Measurements from ENCODE around the gene DNMT1. TPM values are rescaled to one million over a fixed set of nuclear protein-coding genes. Genes with fewer than 3 reads are reported as not detected.

Gene DNMT1
- total RNA-seq, 1 experiment from 2014 or later: 133 TPM

DNA sequence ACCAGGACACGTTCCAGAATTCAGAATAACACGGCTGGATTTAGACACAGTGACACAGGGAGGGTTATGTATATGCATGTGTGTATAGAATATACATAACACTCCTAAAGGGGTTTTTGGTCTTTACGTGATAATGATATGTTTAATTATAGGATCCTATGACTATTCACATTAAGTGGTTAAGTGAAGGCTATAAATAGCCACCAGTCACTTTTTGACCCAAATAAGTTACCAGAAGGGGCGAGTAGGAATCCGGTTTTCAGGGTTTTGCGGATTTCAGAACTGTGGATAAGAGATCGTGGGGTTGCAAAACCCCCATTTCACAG lies 99.2 kb downstream of the DNMT1 start:
- TF ChIP-seq, protein P1, sequence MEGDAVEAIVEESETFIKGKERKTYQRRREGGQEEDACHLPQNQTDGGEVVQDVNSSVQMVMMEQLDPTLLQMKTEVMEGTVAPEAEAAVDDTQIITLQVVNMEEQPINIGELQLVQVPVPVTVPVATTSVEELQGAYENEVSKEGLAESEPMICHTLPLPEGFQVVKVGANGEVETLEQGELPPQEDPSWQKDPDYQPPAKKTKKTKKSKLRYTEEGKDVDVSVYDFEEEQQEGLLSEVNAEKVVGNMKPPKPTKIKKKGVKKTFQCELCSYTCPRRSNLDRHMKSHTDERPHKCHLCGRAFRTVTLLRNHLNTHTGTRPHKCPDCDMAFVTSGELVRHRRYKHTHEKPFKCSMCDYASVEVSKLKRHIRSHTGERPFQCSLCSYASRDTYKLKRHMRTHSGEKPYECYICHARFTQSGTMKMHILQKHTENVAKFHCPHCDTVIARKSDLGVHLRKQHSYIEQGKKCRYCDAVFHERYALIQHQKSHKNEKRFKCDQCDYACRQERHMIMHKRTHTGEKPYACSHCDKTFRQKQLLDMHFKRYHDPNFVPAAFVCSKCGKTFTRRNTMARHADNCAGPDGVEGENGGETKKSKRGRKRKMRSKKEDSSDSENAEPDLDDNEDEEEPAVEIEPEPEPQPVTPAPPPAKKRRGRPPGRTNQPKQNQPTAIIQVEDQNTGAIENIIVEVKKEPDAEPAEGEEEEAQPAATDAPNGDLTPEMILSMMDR (IDR thresholded peaks at IDR 0.05; ENCODE audit: unreplicated experiment): no peak
- H3K4me1 Mint-ChIP-seq (ENCODE audit: low read depth, unreplicated experiment): no peaks in the 10 kb centered on the region
- H3K36me3 Mint-ChIP-seq (ENCODE audit: insufficient read depth, unreplicated experiment): peaks cover 38% of the 10 kb centered on the region
- no TSS peak for BruUV-seq (replicated peaks)
- DNase-seq: no peak
- peaks cover 17% of the 10 kb centered on the region for H3K27me3 Mint-ChIP-seq (ENCODE audit: unreplicated experiment)
- H3K9me3 Mint-ChIP-seq (ENCODE audit: low read depth, unreplicated experiment): peaks cover 2% of the 10 kb centered on the region
- H3K4me3 Mint-ChIP-seq (ENCODE audit: low read depth, unreplicated experiment): peak overlapping the region; percentile 66
- CTCF ChIA-PET: interaction anchor here (0.7 to 1.6 kb wide), 5 partner anchors 11 to 175 kb away, joined by 3 to 4 read pairs (median 3); partner anchors contain the start of genes ICAM1 and PPAN
- H3K27ac Mint-ChIP-seq (ENCODE audit: unreplicated experiment): peak overlapping the region; percentile 58
- intact Hi-C loops (cut with micrococcal nuclease; ENCODE audit: unreplicated experiment): no loop called here

GRCh38 chr19:10093295-10094186 lies 101.2 kb downstream of the DNMT1 start:
- intact Hi-C loops (cut with micrococcal nuclease; ENCODE audit: unreplicated experiment): no loop called here
- TF ChIP-seq, protein P1 (IDR thresholded peaks at IDR 0.05; ENCODE audit: unreplicated experiment): no peak
- H3K27ac Mint-ChIP-seq (ENCODE audit: unreplicated experiment): no peak overlapping the region
- DNase-seq: no peak
- H3K9me3 Mint-ChIP-seq (ENCODE audit: low read depth, unreplicated experiment): peaks cover 2% of the 10 kb centered on the region
- peaks cover 38% of the 10 kb centered on the region for H3K36me3 Mint-ChIP-seq (ENCODE audit: insufficient read depth, unreplicated experiment)
- H3K4me1 Mint-ChIP-seq (ENCODE audit: low read depth, unreplicated experiment): no peaks in the 10 kb centered on the region
- no TSS peak for BruUV-seq (replicated peaks)
- no peaks in the 10 kb centered on the region for H3K27me3 Mint-ChIP-seq (ENCODE audit: unreplicated experiment)
- CTCF ChIA-PET: no interaction called here
- H3K4me3 Mint-ChIP-seq (ENCODE audit: low read depth, unreplicated experiment): no peak overlapping the region

DNA sequence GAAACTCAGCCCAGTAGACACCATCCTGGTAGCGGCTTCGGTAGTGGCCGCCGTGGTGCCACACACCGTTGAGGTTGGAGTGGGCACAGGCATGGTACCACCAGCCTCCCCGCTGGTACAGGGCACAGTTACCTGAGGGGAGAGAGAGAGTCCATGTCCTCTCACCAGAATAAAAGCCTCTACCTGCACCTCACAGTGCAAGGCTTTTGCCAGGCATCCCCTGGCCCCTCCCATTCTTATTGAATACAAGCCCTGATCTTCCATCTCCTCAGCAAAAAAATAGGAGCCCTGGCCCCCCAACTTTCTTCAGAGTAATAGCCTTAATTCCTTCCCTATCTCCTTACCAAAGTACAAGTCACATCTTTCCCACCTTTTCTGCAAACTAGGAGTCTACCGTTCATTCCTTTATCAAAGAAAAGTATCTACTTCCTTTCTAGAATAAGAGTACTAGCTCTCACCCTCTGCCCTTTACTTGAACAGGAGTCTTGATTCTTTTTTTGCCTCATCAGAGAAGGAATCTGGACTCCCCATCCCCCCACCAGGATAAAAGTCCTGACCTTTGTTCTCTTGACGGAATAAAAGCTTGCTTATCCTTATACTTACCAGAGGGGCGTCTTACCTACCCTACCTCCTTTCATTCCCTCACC lies 102.0 kb downstream of the DNMT1 start:
- no peak overlapping the region for H3K4me3 Mint-ChIP-seq (ENCODE audit: low read depth, unreplicated experiment)
- no TSS peak for BruUV-seq (replicated peaks)
- H3K27ac Mint-ChIP-seq (ENCODE audit: unreplicated experiment): no peak overlapping the region
- TF ChIP-seq, protein P1 (IDR thresholded peaks at IDR 0.05; ENCODE audit: unreplicated experiment): no peak
- H3K4me1 Mint-ChIP-seq (ENCODE audit: low read depth, unreplicated experiment): no peaks in the 10 kb centered on the region
- peaks cover 38% of the 10 kb centered on the region for H3K36me3 Mint-ChIP-seq (ENCODE audit: insufficient read depth, unreplicated experiment)
- intact Hi-C loops (cut with micrococcal nuclease; ENCODE audit: unreplicated experiment): no loop called here
- no peak for DNase-seq
- CTCF ChIA-PET: no interaction called here
- no peaks in the 10 kb centered on the region for H3K27me3 Mint-ChIP-seq (ENCODE audit: unreplicated experiment)
- H3K9me3 Mint-ChIP-seq (ENCODE audit: low read depth, unreplicated experiment): peaks cover 2% of the 10 kb centered on the region

- Mint-ChIP-seq H3K27me3 (ENCODE audit: unreplicated experiment) (no peaks in the 10 kb centered on the region), H3K4me3 (ENCODE audit: low read depth, unreplicated experiment) (no peak overlapping the region), H3K36me3 (ENCODE audit: insufficient read depth, unreplicated experiment) (peaks cover 43% of the 10 kb centered on the region), H3K27ac (ENCODE audit: unreplicated experiment) (peak overlapping the region; percentile 56), H3K4me1 (ENCODE audit: low read depth, unreplicated experiment) (no peaks in the 10 kb centered on the region), H3K9me3 (ENCODE audit: low read depth, unreplicated experiment) (peaks cover 2% of the 10 kb centered on the region)
- intact Hi-C loops (cut with micrococcal nuclease; ENCODE audit: unreplicated experiment): no loop called here
- CTCF ChIA-PET: no interaction called here
- BruUV-seq (replicated peaks): TSS peak; percentile 23
- TF ChIP-seq, protein P1 (IDR thresholded peaks at IDR 0.05; ENCODE audit: unreplicated experiment): no peak
- no peak for DNase-seq
Observed at GRCh38 chr19:10091895-10092641, 102.7 kb downstream of the DNMT1 start.
